CD4-positive, alpha-beta T cell treated with Interleukin-17A for 4 hours (primary cell): Measurements from ENCODE around the gene PGBD5.

Experiments used
- DNase-seq: peaks from one replicate; pipeline ENCODE4 v3.0.0-alpha.2; 2020; ENCODE audit warnings: mixed read lengths

PGBD5 gene

GRCh38 chr1:230277201-230278025 is 148.7 kb downstream of the PGBD5 start:
- peak; percentile 12 for DNase-seq

GRCh38 chr1:230276401-230276800 is 149.7 kb downstream of the PGBD5 start:
- no peak for DNase-seq

- DNase-seq = no peak
These were observed 151.9 kb downstream of the PGBD5 start for GRCh38 chr1:230274254-230274653.

- DNase-seq = no peak
These were observed 152.9 kb downstream of the PGBD5 start for GRCh38 chr1:230273141-230273710.

- DNase-seq = no peak
These were observed 153.6 kb downstream of the PGBD5 start for GRCh38 chr1:230272557-230272956.

GRCh38 chr1:230271300-230272035 is 154.7 kb downstream of the PGBD5 start:
- DNase-seq = no peak

- DNase-seq = no peak
These were observed 155.4 kb downstream of the PGBD5 start for GRCh38 chr1:230270559-230271281.

GRCh38 chr1:230270185-230270558 is 156.0 kb downstream of the PGBD5 start:
- no peak for DNase-seq

GRCh38 chr1:230268371-230269170 is 157.6 kb downstream of the PGBD5 start:
- DNase-seq = no peak

- no peak for DNase-seq
These were observed 158.6 kb downstream of the PGBD5 start for GRCh38 chr1:230267338-230268065.

GRCh38 chr1:230266456-230266855 is 159.7 kb downstream of the PGBD5 start:
- DNase-seq = no peak

GRCh38 chr1:230265200-230266115 is 160.7 kb downstream of the PGBD5 start:
- no peak for DNase-seq
